ENCODE results near the gene JAML.
A peak's percentile ranks its signal among the peaks of the same experiment; 100 is the strongest.
"Not testable (repeated sequence)": the region's sequence is repeated elsewhere in the genome, so short reads cannot be mapped to it uniquely, and the experiment has no call there.

The JAML gene

GRCh38 chr11:118200497-118200896 is 24.3 kb downstream of the JAML start:
- Histone ChIP-seq H3K9me3 (ENCODE audit: control insufficient read depth, low read length) (no peaks in the 10 kb centered on the region), H3K4me3 (ENCODE audit: insufficient read depth, low read depth, low read length, poor library complexity, severe bottlenecking) (no peak overlapping the region), H3K27ac (ENCODE audit: insufficient read depth, low read length, poor library complexity, severe bottlenecking) (no peak overlapping the region), H3K36me3 (ENCODE audit: control insufficient read depth, insufficient read depth, low read length) (peaks cover 23% of the 10 kb centered on the region), H3K4me1 (ENCODE audit: control insufficient read depth, insufficient read depth, low read length, poor library complexity, severe bottlenecking) (peaks cover 52% of the 10 kb centered on the region), H3K27me3 (replicated peaks; ENCODE audit: control insufficient read depth, insufficient read depth, low read length, poor library complexity, severe bottlenecking) (no peaks in the 10 kb centered on the region)
- no peak for DNase-seq

- no peak overlapping the region for H3K4me3 ChIP-seq (ENCODE audit: insufficient read depth, low read depth, low read length, poor library complexity, severe bottlenecking)
- peaks cover 32% of the 10 kb centered on the region for H3K36me3 ChIP-seq (ENCODE audit: control insufficient read depth, insufficient read depth, low read length)
- H3K27ac ChIP-seq (ENCODE audit: insufficient read depth, low read length, poor library complexity, severe bottlenecking): no peak overlapping the region
- H3K27me3 ChIP-seq (replicated peaks; ENCODE audit: control insufficient read depth, insufficient read depth, low read length, poor library complexity, severe bottlenecking): no peaks in the 10 kb centered on the region
- peaks cover 45% of the 10 kb centered on the region for H3K4me1 ChIP-seq (ENCODE audit: control insufficient read depth, insufficient read depth, low read length, poor library complexity, severe bottlenecking)
- H3K9me3 ChIP-seq (ENCODE audit: control insufficient read depth, low read length): no peaks in the 10 kb centered on the region
- DNase-seq: no peak
These were observed 25.7 kb downstream of the JAML start for GRCh38 chr11:118199135-118199534.

- H3K4me3 ChIP-seq (ENCODE audit: insufficient read depth, low read depth, low read length, poor library complexity, severe bottlenecking): no peak overlapping the region
These were observed 26.4 kb downstream of the JAML start for GRCh38 chr11:118198370-118198769.

GRCh38 chr11:118194835-118195627 is 29.8 kb downstream of the JAML start:
- DNase-seq: no peak
- Histone ChIP-seq H3K9me3 (ENCODE audit: control insufficient read depth, low read length) (no peaks in the 10 kb centered on the region), H3K36me3 (ENCODE audit: control insufficient read depth, insufficient read depth, low read length) (peaks cover 46% of the 10 kb centered on the region), H3K4me3 (ENCODE audit: insufficient read depth, low read depth, low read length, poor library complexity, severe bottlenecking) (no peak overlapping the region), H3K4me1 (ENCODE audit: control insufficient read depth, insufficient read depth, low read length, poor library complexity, severe bottlenecking) (peaks cover 7% of the 10 kb centered on the region), H3K27ac (ENCODE audit: insufficient read depth, low read length, poor library complexity, severe bottlenecking) (no peak overlapping the region), H3K27me3 (replicated peaks; ENCODE audit: control insufficient read depth, insufficient read depth, low read length, poor library complexity, severe bottlenecking) (no peaks in the 10 kb centered on the region)

More at GRCh38 chr11:118198370-118198769, 26.4 kb downstream of the JAML start:
- peaks cover 40% of the 10 kb centered on the region for H3K36me3 ChIP-seq (ENCODE audit: control insufficient read depth, insufficient read depth, low read length)
- H3K9me3 ChIP-seq (ENCODE audit: control insufficient read depth, low read length): no peaks in the 10 kb centered on the region
- peaks cover 37% of the 10 kb centered on the region for H3K4me1 ChIP-seq (ENCODE audit: control insufficient read depth, insufficient read depth, low read length, poor library complexity, severe bottlenecking)
- H3K27ac ChIP-seq (ENCODE audit: insufficient read depth, low read length, poor library complexity, severe bottlenecking): peak overlapping the region; percentile 18
- peak; percentile 58 to 74 (median 64) for DNase-seq
- no peaks in the 10 kb centered on the region for H3K27me3 ChIP-seq (replicated peaks; ENCODE audit: control insufficient read depth, insufficient read depth, low read length, poor library complexity, severe bottlenecking)

- no peak overlapping the region for H3K27ac ChIP-seq (ENCODE audit: insufficient read depth, low read length, poor library complexity, severe bottlenecking)
- DNase-seq: no peak
- H3K27me3 ChIP-seq (replicated peaks; ENCODE audit: control insufficient read depth, insufficient read depth, low read length, poor library complexity, severe bottlenecking): no peaks in the 10 kb centered on the region
- no peaks in the 10 kb centered on the region for H3K9me3 ChIP-seq (ENCODE audit: control insufficient read depth, low read length)
- H3K36me3 ChIP-seq (ENCODE audit: control insufficient read depth, insufficient read depth, low read length): peaks cover 46% of the 10 kb centered on the region
- H3K4me3 ChIP-seq (ENCODE audit: insufficient read depth, low read depth, low read length, poor library complexity, severe bottlenecking): no peak overlapping the region
- H3K4me1 ChIP-seq (ENCODE audit: control insufficient read depth, insufficient read depth, low read length, poor library complexity, severe bottlenecking): peaks cover 7% of the 10 kb centered on the region
These were observed 30.8 kb downstream of the JAML start for GRCh38 chr11:118193910-118194566.

GRCh38 chr11:118192817-118193216 is 32.0 kb downstream of the JAML start:
- peaks cover 44% of the 10 kb centered on the region for H3K36me3 ChIP-seq (ENCODE audit: control insufficient read depth, insufficient read depth, low read length)
- H3K27ac ChIP-seq (ENCODE audit: insufficient read depth, low read length, poor library complexity, severe bottlenecking); H3K27me3 ChIP-seq (replicated peaks; ENCODE audit: control insufficient read depth, insufficient read depth, low read length, poor library complexity, severe bottlenecking); H3K4me1 ChIP-seq (ENCODE audit: control insufficient read depth, insufficient read depth, low read length, poor library complexity, severe bottlenecking); DNase-seq; H3K4me3 ChIP-seq (ENCODE audit: insufficient read depth, low read depth, low read length, poor library complexity, severe bottlenecking); H3K9me3 ChIP-seq (ENCODE audit: control insufficient read depth, low read length): not testable (repeated sequence)

- H3K9me3 ChIP-seq (ENCODE audit: control insufficient read depth, low read length); H3K27me3 ChIP-seq (replicated peaks; ENCODE audit: control insufficient read depth, insufficient read depth, low read length, poor library complexity, severe bottlenecking); H3K4me1 ChIP-seq (ENCODE audit: control insufficient read depth, insufficient read depth, low read length, poor library complexity, severe bottlenecking); H3K4me3 ChIP-seq (ENCODE audit: insufficient read depth, low read depth, low read length, poor library complexity, severe bottlenecking); H3K27ac ChIP-seq (ENCODE audit: insufficient read depth, low read length, poor library complexity, severe bottlenecking); DNase-seq: not testable (repeated sequence)
- H3K36me3 ChIP-seq (ENCODE audit: control insufficient read depth, insufficient read depth, low read length): peaks cover 30% of the 10 kb centered on the region
These were observed 33.8 kb downstream of the JAML start for GRCh38 chr11:118190942-118191506.

- Histone ChIP-seq H3K27me3 (replicated peaks; ENCODE audit: control insufficient read depth, insufficient read depth, low read length, poor library complexity, severe bottlenecking) (no peaks in the 10 kb centered on the region), H3K4me1 (ENCODE audit: control insufficient read depth, insufficient read depth, low read length, poor library complexity, severe bottlenecking) (no peaks in the 10 kb centered on the region), H3K27ac (ENCODE audit: insufficient read depth, low read length, poor library complexity, severe bottlenecking) (no peak overlapping the region), H3K4me3 (ENCODE audit: insufficient read depth, low read depth, low read length, poor library complexity, severe bottlenecking) (no peak overlapping the region), H3K9me3 (ENCODE audit: control insufficient read depth, low read length) (no peaks in the 10 kb centered on the region), H3K36me3 (ENCODE audit: control insufficient read depth, insufficient read depth, low read length) (no peaks in the 10 kb centered on the region)
- no peak for DNase-seq
These were observed 38.3 kb downstream of the JAML start for GRCh38 chr11:118186346-118187107.

GRCh38 chr11:118184784-118185579 is 39.8 kb downstream of the JAML start:
- Histone ChIP-seq H3K27me3 (replicated peaks; ENCODE audit: control insufficient read depth, insufficient read depth, low read length, poor library complexity, severe bottlenecking) (no peaks in the 10 kb centered on the region), H3K36me3 (ENCODE audit: control insufficient read depth, insufficient read depth, low read length) (no peaks in the 10 kb centered on the region), H3K9me3 (ENCODE audit: control insufficient read depth, low read length) (no peaks in the 10 kb centered on the region), H3K4me3 (ENCODE audit: insufficient read depth, low read depth, low read length, poor library complexity, severe bottlenecking) (no peak overlapping the region), H3K4me1 (ENCODE audit: control insufficient read depth, insufficient read depth, low read length, poor library complexity, severe bottlenecking) (no peaks in the 10 kb centered on the region), H3K27ac (ENCODE audit: insufficient read depth, low read length, poor library complexity, severe bottlenecking) (no peak overlapping the region)
- no peak for DNase-seq

Measured in effector memory CD4-positive, alpha-beta T cell (primary cell).